Ovary (tissue), 9 donors: ENCODE data around the gene CENPB. TPM values are rescaled to one million over a fixed set of nuclear protein-coding genes. Genes with fewer than 3 reads are reported as not detected.

ENCODE experiments used
- DNase-seq, 5 donors: peaks; one replicate each; pipeline ENCODE4 v3.0.0-alpha.2; 2019 to 2020
- H3K27ac ChIP-seq, 2 donors: fragments of 200-600 bp; one replicate each; pipeline versions ENCODE4 v1.5.1 to v1.8.0; 2019 to 2022
- H3K27me3 ChIP-seq: fragments of 200-600 bp; one replicate; pipeline ENCODE4 v1.8.0; 2022
- H3K36me3 ChIP-seq: fragments of 200-600 bp; sonication (generic); one replicate; pipeline ENCODE4 v1.5.1; 2019
- H3K4me1 ChIP-seq: one replicate; pipeline ENCODE4 v1.8.1; 2013; ENCODE audit warnings: mild to moderate bottlenecking, moderate library complexity; ENCODE audit not compliant: insufficient read depth
- H3K4me3 ChIP-seq: fragments of 200-600 bp; sonication (generic); one replicate; pipeline ENCODE4 v1.5.1; 2017
- H3K9me3 ChIP-seq, 2 donors: fragments of 200-600 bp in 1 of 2; sonication (generic) in 1 of 2; one replicate each; pipeline versions ENCODE4 v1.5.1 to v1.8.1; 2013 to 2019; ENCODE audit warnings: mild to moderate bottlenecking in 1 of 2, moderate library complexity in 1 of 2
- CTCF ChIP-seq, 3 donors: fragments of 450-650 bp in 2 of 3; fragments of 200-600 bp in 1 of 3; IDR thresholded peaks; one replicate each; pipeline versions ENCODE4 v1.5.1 to v1.8.0; 2016 to 2022; ENCODE audit warnings: antibody characterized with exemption in 3 of 3, mild to moderate bottlenecking in 1 of 3
- EP300 ChIP-seq: sonication (generic); formaldehyde crosslinking; IDR thresholded peaks from one replicate; pipeline ENCODE4 v1.6.1; 2017; ENCODE audit warnings: antibody characterized with exemption
- POLR2A ChIP-seq: fragments of 450-650 bp; IDR thresholded peaks from one replicate; pipeline ENCODE4 v1.6.1; 2017; ENCODE audit warnings: antibody characterized with exemption, mild to moderate bottlenecking, moderate library complexity
- WGBS, 3 donors: extraction: QIAGEN DNeasy Blood & Tissue Kit in 1 of 3; methylation state at CpG; one replicate each; pipeline versions ENCODE4 v1.1.5 to v1.1.7; 2013 to 2017; 5-methylcytosine and 5-hydroxymethylcytosine counted together
- intact Hi-C, 4 donors: fragments of 100-400 bp; cut with DNase I; formaldehyde crosslinking; loops; one replicate each; pipeline versions ENCODE4 v1.11.0 to v1.15.1; 2022 to 2023
- polyA plus RNA-seq, 2 donors: library from polyadenylated mRNA; stranded (reverse); fragments of 200-250 nt in 1 of 2; fragments of 350-450 nt in 1 of 2; fragmentation: Illumina TruSeq in 1 of 2; extraction: RNeasy Lipid Tissue Mini Kit (QIAGEN cat#74804) in 1 of 2; gene quantifications; one replicate each; pipeline ENCODE4 v1.2.3, GENCODE V29; 2013 to 2014
- total RNA-seq, 7 donors: library from RNA; depleted of rRNA in 2 of 7; stranded (reverse); fragments of >200 nt in 2 of 7; fragmentation: NEBNext Ultra II Directional in 3 of 7; extraction: Animal tissue kit (Norgen Biotek cat#: 25700) in 3 of 7; gene quantifications; one replicate each; pipeline versions ENCODE4 v1.1.0 to v1.2.4, GENCODE V29; 2016 to 2023
- donor health status: DM: no; HTN: no; CAD: no; lungs with moderate emphysema.
- donor health status: DM: no; HTN: no; CAD: no.
- donor health status: Bipolar disorder and iron deficiency.
- donor health status: DM: yes; HTN: yes; CAD: no.
- donor health status: DM: no; HTN: no; CAD: no.
- donor health status: DM: yes; HTN: yes; CAD: no.

CENPB gene
- total and polyA plus RNA-seq, 9 donors, result 15.4 to 119 (median 95.1) TPM

- no peak overlapping the region for H3K4me3 ChIP-seq
- H3K9me3 ChIP-seq, result no peaks in the 10 kb centered on the region
- H3K36me3 ChIP-seq, result no peaks in the 10 kb centered on the region
- TF ChIP-seq POLR2A, result no peak
- TF ChIP-seq EP300, result no peak
- TF ChIP-seq CTCF (IDR thresholded peaks at IDR 0.05), result no peak
- intact Hi-C loops, result no loop called here
- no peak for DNase-seq
- no peaks in the 10 kb centered on the region for H3K27me3 ChIP-seq
- H3K4me1 ChIP-seq, result peaks cover 2% of the 10 kb centered on the region
- H3K27ac ChIP-seq, result no peak overlapping the region
- 52 to 68% (median 52%) methylated on average over 7 of the region's 7 CpGs for WGBS, 3 donors
Observed at GRCh38 chr20:3739926-3740451, 46.6 kb downstream of the CENPB start.

GRCh38 chr20:3739054-3739925 is 47.2 kb downstream of the CENPB start:
- intact Hi-C loops, result no loop called here
- Histone ChIP-seq H3K27me3 (no peaks in the 10 kb centered on the region), H3K4me3 (no peak overlapping the region), H3K4me1 (peaks cover 2% of the 10 kb centered on the region), H3K9me3 (no peaks in the 10 kb centered on the region), H3K36me3 (no peaks in the 10 kb centered on the region), H3K27ac (no peak overlapping the region)
- TF ChIP-seq EP300 (no peak), POLR2A (no peak), CTCF (IDR thresholded peaks at IDR 0.05) (no peak)
- WGBS, 3 donors, result 61 to 67% (median 62%) methylated on average over 17 to 19 of the region's 19 CpGs
- no peak for DNase-seq

- Histone ChIP-seq H3K27ac (no peak overlapping the region), H3K4me1 (peaks cover 4% of the 10 kb centered on the region), H3K4me3 (no peak overlapping the region), H3K36me3 (no peaks in the 10 kb centered on the region), H3K27me3 (no peaks in the 10 kb centered on the region), H3K9me3 (no peaks in the 10 kb centered on the region)
- TF ChIP-seq POLR2A (no peak), CTCF (IDR thresholded peaks at IDR 0.05) (no peak), EP300 (no peak)
- intact Hi-C loops, result no loop called here
- WGBS, 3 donors, result 68 to 71% (median 68%) methylated on average over 11 of the region's 11 CpGs
- no peak for DNase-seq
Observed at GRCh38 chr20:3738111-3739053, 48.2 kb downstream of the CENPB start.

GRCh38 chr20:3735768-3736167 is 50.8 kb downstream of the CENPB start:
- H3K4me1 ChIP-seq, result peaks cover 4% of the 10 kb centered on the region
- DNase-seq, result no peak
- intact Hi-C loops, result no loop called here
- TF ChIP-seq EP300 (no peak), CTCF (IDR thresholded peaks at IDR 0.05) (no peak)
- no peak overlapping the region for H3K4me3 ChIP-seq
- WGBS, 3 donors, result 77 to 85% (median 77%) methylated on average over 4 of the region's 4 CpGs
- no peaks in the 10 kb centered on the region for H3K9me3 ChIP-seq
- H3K27me3 ChIP-seq, result no peaks in the 10 kb centered on the region
- H3K27ac ChIP-seq, result no peak overlapping the region
- no peaks in the 10 kb centered on the region for H3K36me3 ChIP-seq
